ENCODE measurements around the gene KBTBD8. TPM values are rescaled to one million over a fixed set of nuclear protein-coding genes. Genes with fewer than 3 reads are reported as not detected.

The KBTBD8 gene
- total RNA-seq, 1 donor from 2014 or later = 53.3 TPM

DNA sequence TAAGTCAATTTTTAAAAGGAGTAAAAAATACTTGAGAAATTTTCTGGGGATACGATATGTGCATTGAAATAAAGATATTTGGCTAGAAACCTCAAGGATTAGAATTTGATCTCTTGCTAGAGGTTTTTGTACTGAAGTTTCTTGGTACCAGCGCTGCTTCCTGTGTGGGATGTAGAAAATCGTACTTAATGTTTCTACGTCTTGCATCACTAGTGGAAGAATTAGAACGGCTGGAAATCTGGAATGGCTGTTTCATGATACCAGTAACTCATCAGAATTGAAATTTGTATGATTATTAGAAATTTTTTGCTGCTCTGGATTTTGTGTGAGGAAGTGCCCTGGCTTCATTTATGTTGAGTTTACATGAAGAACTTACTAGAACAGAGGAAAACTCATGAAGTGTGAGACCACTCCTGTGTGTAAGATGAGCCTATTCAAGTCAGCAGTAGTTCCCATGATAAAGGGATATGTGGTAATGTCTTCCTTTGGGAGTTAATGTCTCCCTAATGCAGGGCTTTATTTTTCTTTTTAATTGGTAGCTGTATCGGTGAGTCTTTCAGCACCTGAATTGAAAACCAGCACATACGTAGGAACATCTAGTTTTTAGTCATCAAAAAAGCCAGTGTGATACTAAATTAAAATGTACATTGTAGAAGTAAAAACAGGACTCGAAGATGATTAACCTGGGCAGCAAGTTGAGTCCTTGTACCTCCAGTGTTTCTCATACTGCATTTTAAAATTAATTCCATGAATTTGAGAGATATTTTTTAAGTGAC is 3.2 kb downstream of the KBTBD8 start:
- Mint-ChIP-seq H3K4me3 (peak overlapping the region; percentile 72), H3K9me3 (no peaks in the 10 kb centered on the region), H3K27ac (peak overlapping the region; percentile 91), H3K36me3 (ENCODE audit: low read depth) (peaks cover 53% of the 10 kb centered on the region), H3K4me1 (peaks cover 74% of the 10 kb centered on the region), H3K27me3 (no peaks in the 10 kb centered on the region)
- no peak for DNase-seq
- intact Hi-C loops (cut with micrococcal nuclease) = loop anchor here (1.0 to 10.0 kb wide), 3 partner anchors 8 to 614 kb away; no protein-coding TSS in a partner anchor
- ATAC-seq (ENCODE audit: low read depth) = no peak
- ChIA-PET CTCF (no interaction called here), POLR2A (interaction anchor here (1.0 kb wide), 1 partner anchor 47 kb away, joined by 6 read pairs; no protein-coding TSS in a partner anchor)
- TF ChIP-seq, protein P1, sequence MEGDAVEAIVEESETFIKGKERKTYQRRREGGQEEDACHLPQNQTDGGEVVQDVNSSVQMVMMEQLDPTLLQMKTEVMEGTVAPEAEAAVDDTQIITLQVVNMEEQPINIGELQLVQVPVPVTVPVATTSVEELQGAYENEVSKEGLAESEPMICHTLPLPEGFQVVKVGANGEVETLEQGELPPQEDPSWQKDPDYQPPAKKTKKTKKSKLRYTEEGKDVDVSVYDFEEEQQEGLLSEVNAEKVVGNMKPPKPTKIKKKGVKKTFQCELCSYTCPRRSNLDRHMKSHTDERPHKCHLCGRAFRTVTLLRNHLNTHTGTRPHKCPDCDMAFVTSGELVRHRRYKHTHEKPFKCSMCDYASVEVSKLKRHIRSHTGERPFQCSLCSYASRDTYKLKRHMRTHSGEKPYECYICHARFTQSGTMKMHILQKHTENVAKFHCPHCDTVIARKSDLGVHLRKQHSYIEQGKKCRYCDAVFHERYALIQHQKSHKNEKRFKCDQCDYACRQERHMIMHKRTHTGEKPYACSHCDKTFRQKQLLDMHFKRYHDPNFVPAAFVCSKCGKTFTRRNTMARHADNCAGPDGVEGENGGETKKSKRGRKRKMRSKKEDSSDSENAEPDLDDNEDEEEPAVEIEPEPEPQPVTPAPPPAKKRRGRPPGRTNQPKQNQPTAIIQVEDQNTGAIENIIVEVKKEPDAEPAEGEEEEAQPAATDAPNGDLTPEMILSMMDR (IDR thresholded peaks at IDR 0.05) = no peak

- DNase-seq (no peak), ATAC-seq (ENCODE audit: low read depth) (no peak)
- H3K4me1 Mint-ChIP-seq = peaks cover 86% of the 10 kb centered on the region
- intact Hi-C loops (cut with micrococcal nuclease) = loop anchor here (10.0 kb wide), 1 partner anchor 531 kb away; no protein-coding TSS in a partner anchor
- ChIA-PET CTCF (interaction anchor here (1.0 to 1.4 kb wide), 4 partner anchors 10 to 108 kb away, joined by 3 to 4 read pairs (median 4); no protein-coding TSS in a partner anchor), POLR2A (interaction anchor here (1.0 to 1.5 kb wide), 2 partner anchors 8 to 43 kb away, joined by 3 to 7 read pairs; partner anchors contain the start of gene KBTBD8)
- peak overlapping the region; percentile 30 for H3K27ac Mint-ChIP-seq
- H3K9me3 Mint-ChIP-seq = no peaks in the 10 kb centered on the region
- H3K27me3 Mint-ChIP-seq = no peaks in the 10 kb centered on the region
- TF ChIP-seq, protein P1 (IDR thresholded peaks at IDR 0.05) = no peak
- peaks cover 83% of the 10 kb centered on the region for H3K36me3 Mint-ChIP-seq (ENCODE audit: low read depth)
- H3K4me3 Mint-ChIP-seq = peak overlapping the region; percentile 63
Observed at GRCh38 chr3:67005974-67006373, 7.9 kb downstream of the KBTBD8 start.

DNA sequence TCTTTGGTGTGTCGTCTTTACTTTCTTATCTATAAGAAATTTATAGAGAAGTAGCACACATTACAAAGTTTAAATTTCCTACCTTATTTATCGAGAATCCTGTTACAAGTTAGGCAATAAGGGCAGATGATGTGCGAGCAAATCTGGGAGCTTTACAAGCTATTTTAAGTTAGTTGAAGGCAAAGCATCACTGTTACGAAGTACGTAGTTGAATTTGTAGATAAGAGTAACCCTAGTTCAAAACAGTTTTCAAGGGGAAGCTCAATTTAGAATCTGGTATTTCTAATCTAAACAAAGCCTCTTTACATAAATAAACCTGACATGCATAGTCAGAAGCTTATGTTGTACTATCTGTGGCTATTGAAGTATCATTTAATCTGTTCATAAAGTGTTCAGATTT is 8.4 kb downstream of the KBTBD8 start:
- H3K4me3 Mint-ChIP-seq = no peak overlapping the region
- H3K27me3 Mint-ChIP-seq = no peaks in the 10 kb centered on the region
- ChIA-PET CTCF (interaction anchor here (1.0 kb wide), 3 partner anchors 10 to 69 kb away, joined by 3 to 4 read pairs (median 3); no protein-coding TSS in a partner anchor), POLR2A (interaction anchor here (1.0 to 1.5 kb wide), 2 partner anchors 8 to 42 kb away, joined by 3 to 7 read pairs; partner anchors contain the start of gene KBTBD8)
- H3K4me1 Mint-ChIP-seq = peaks cover 84% of the 10 kb centered on the region
- H3K36me3 Mint-ChIP-seq (ENCODE audit: low read depth) = peaks cover 83% of the 10 kb centered on the region
- DNase-seq (no peak), ATAC-seq (ENCODE audit: low read depth) (no peak)
- intact Hi-C loops (cut with micrococcal nuclease) = loop anchor here (10.0 kb wide), 1 partner anchor 532 kb away; no protein-coding TSS in a partner anchor
- TF ChIP-seq, protein P1 (IDR thresholded peaks at IDR 0.05) = no peak
- H3K27ac Mint-ChIP-seq = no peak overlapping the region
- no peaks in the 10 kb centered on the region for H3K9me3 Mint-ChIP-seq

DNA sequence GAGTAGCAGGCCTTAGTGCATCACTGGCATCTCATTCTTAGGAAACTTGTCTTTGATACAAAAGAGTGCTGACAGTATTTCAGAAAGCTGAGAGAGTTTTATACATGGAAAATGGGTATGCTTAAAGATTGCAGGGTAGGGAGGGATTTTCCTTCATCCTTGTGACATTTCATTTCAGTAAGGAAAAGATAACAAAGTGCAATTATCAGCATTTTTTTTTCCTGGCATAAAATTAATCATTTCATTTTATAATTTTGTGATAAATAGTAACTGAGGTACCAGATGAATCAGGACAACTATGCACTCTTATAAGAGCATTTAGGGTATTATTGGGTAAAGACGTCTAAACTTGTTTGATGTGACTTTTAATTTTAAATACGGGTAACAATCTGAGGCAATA is 10.3 kb downstream of the KBTBD8 start:
- ChIA-PET CTCF (no interaction called here), POLR2A (interaction anchor here (1.4 kb wide), 1 partner anchor 10 kb away, joined by 3 read pairs; no protein-coding TSS in a partner anchor)
- intact Hi-C loops (cut with micrococcal nuclease) = loop anchor here (1.0 to 10.0 kb wide), 2 partner anchors 8 to 534 kb away; no protein-coding TSS in a partner anchor
- DNase-seq = no peak
- H3K27me3 Mint-ChIP-seq = no peaks in the 10 kb centered on the region
- H3K4me3 Mint-ChIP-seq = no peak overlapping the region
- no peaks in the 10 kb centered on the region for H3K9me3 Mint-ChIP-seq
- H3K27ac Mint-ChIP-seq = no peak overlapping the region
- H3K4me1 Mint-ChIP-seq = peaks cover 81% of the 10 kb centered on the region
- TF ChIP-seq, protein P1 (IDR thresholded peaks at IDR 0.05) = no peak
- no peak for ATAC-seq (ENCODE audit: low read depth)
- peaks cover 87% of the 10 kb centered on the region for H3K36me3 Mint-ChIP-seq (ENCODE audit: low read depth)

GRCh38 chr3:67009716-67010115 is 11.6 kb downstream of the KBTBD8 start:
- ChIA-PET CTCF (interaction anchor here (0.9 kb wide), 1 partner anchor 100 kb away, joined by 3 read pairs; no protein-coding TSS in a partner anchor), POLR2A (no interaction called here)
- peaks cover 81% of the 10 kb centered on the region for H3K36me3 Mint-ChIP-seq (ENCODE audit: low read depth)
- no peak overlapping the region for H3K27ac Mint-ChIP-seq
- DNase-seq = no peak
- H3K9me3 Mint-ChIP-seq = no peaks in the 10 kb centered on the region
- no peaks in the 10 kb centered on the region for H3K27me3 Mint-ChIP-seq
- ATAC-seq (ENCODE audit: low read depth) = no peak
- no peak overlapping the region for H3K4me3 Mint-ChIP-seq
- H3K4me1 Mint-ChIP-seq = peaks cover 78% of the 10 kb centered on the region
- intact Hi-C loops (cut with micrococcal nuclease) = loop anchor here (1.0 to 10.0 kb wide), 2 partner anchors 8 to 535 kb away; no protein-coding TSS in a partner anchor
- TF ChIP-seq, protein P1 (IDR thresholded peaks at IDR 0.05) = no peak

All from activated B cell treated with CpG ODN at 0.5 μM for 24 hours (primary cell).